Renal pelvis (tissue), 4 donors: ENCODE measurements around the gene CAPN9. TPM values are rescaled to one million over a fixed set of nuclear protein-coding genes. Genes with fewer than 3 reads are reported as not detected.
A peak's percentile ranks its signal among the peaks of the same experiment; 100 is the strongest.

Source experiments
- DNase-seq: peaks from one replicate; pipeline ENCODE4 v3.0.0-alpha.2; 2013
- polyA plus RNA-seq, 3 donors: library from polyadenylated mRNA; unstranded; fragments of 120-200 nt; gene quantifications; one replicate each; pipeline ENCODE4 v1.2.1, GENCODE V29; 2013; ENCODE audit not compliant: insufficient read length in 3 of 3

Gene CAPN9
- polyA plus RNA-seq, 3 donors = 1.0 to 1.9 (median 1.1) TPM

GRCh38 chr1:230745071-230745470 is 2.1 kb upstream of the CAPN9 start:
- no peak for DNase-seq

GRCh38 chr1:230746617-230747016 is 571 bp upstream of the CAPN9 start:
- DNase-seq = no peak

GRCh38 chr1:230747890-230748800 is 957 bp downstream of the CAPN9 start:
- DNase-seq = no peak

GRCh38 chr1:230749150-230749549 is 2.0 kb downstream of the CAPN9 start:
- no peak for DNase-seq

GRCh38 chr1:230749635-230750034 is 2.4 kb downstream of the CAPN9 start:
- no peak for DNase-seq

GRCh38 chr1:230750576-230750975 is 3.4 kb downstream of the CAPN9 start:
- no peak for DNase-seq

GRCh38 chr1:230750986-230751625 is 3.9 kb downstream of the CAPN9 start:
- DNase-seq = no peak

- peak; percentile 74 for DNase-seq
Observed at GRCh38 chr1:230752407-230752806, 5.2 kb downstream of the CAPN9 start.

- DNase-seq = no peak
Observed at GRCh38 chr1:230753191-230753585, 6.0 kb downstream of the CAPN9 start.

GRCh38 chr1:230753586-230754251 is 6.5 kb downstream of the CAPN9 start:
- DNase-seq = peak; percentile 57

GRCh38 chr1:230754796-230755195 is 7.6 kb downstream of the CAPN9 start:
- DNase-seq = no peak

- DNase-seq = no peak
Observed at GRCh38 chr1:230757856-230758708, 10.9 kb downstream of the CAPN9 start.

- DNase-seq = peak; percentile 89
Observed at GRCh38 chr1:230758709-230759368, 11.7 kb downstream of the CAPN9 start.

- no peak for DNase-seq
Observed at GRCh38 chr1:230759369-230760065, 12.3 kb downstream of the CAPN9 start.

- no peak for DNase-seq
Observed at GRCh38 chr1:230760360-230760827, 13.2 kb downstream of the CAPN9 start.

- DNase-seq = no peak
Observed at GRCh38 chr1:230761443-230762167, 14.4 kb downstream of the CAPN9 start.

- no peak for DNase-seq
Observed at GRCh38 chr1:230763927-230764591, 16.9 kb downstream of the CAPN9 start.

GRCh38 chr1:230766318-230766717 is 19.1 kb downstream of the CAPN9 start:
- no peak for DNase-seq
